Activated naive CD4-positive, alpha-beta T cell treated with anti-CD3 and anti-CD28 coated beads for 36 hours (primary cell): ENCODE data around the gene FAM163A. TPM values are rescaled to one million over a fixed set of nuclear protein-coding genes. Genes with fewer than 3 reads are reported as not detected.
"Not testable (repeated sequence)": the region's sequence is repeated elsewhere in the genome, so short reads cannot be mapped to it uniquely, and the experiment has no call there.

Source experiments
- CTCF ChIA-PET: fragments of 350-600 bp; sonication (Branson Sonifier 250); formaldehyde crosslinking; loops from one replicate; lab custom pipeline; 2021; ENCODE audit warnings: antibody characterized with exemption; lab: Charles Lee
- DNase-seq: peaks from one replicate; pipeline ENCODE4 v3.0.0-alpha.2; 2020
- H3K27ac Mint-ChIP-seq: one replicate; pipeline ENCODE4 v1.8.0; 2021; ENCODE audit warnings: mild to moderate bottlenecking, mixed read lengths
- H3K27me3 Mint-ChIP-seq: one replicate; pipeline ENCODE4 v1.8.0; 2021; ENCODE audit warnings: low read depth, mixed read lengths
- H3K36me3 Mint-ChIP-seq: one replicate; pipeline ENCODE4 v1.8.0; 2021; ENCODE audit warnings: low read depth, mixed read lengths
- H3K4me1 Mint-ChIP-seq: one replicate; pipeline ENCODE4 v1.8.0; 2021; ENCODE audit warnings: low read depth, mixed read lengths
- H3K4me3 Mint-ChIP-seq: one replicate; pipeline ENCODE4 v1.8.0; 2021; ENCODE audit warnings: mild to moderate bottlenecking, moderate library complexity, mixed read lengths
- H3K9me3 Mint-ChIP-seq: one replicate; pipeline ENCODE4 v1.8.0; 2021; ENCODE audit warnings: mixed read lengths
- intact Hi-C: fragments of 100-400 bp; cut with micrococcal nuclease; formaldehyde crosslinking; loops from one replicate; pipeline ENCODE4 v1.15.1; 2023
- total RNA-seq, 2 experiments: library from RNA; stranded (reverse); gene quantifications; one replicate each; pipeline ENCODE4 v1.2.3, GENCODE V29; 2021

Gene FAM163A
- total RNA-seq, 2 experiments from 2014 or later, result 0.10 TPM; not detected in 1

DNA sequence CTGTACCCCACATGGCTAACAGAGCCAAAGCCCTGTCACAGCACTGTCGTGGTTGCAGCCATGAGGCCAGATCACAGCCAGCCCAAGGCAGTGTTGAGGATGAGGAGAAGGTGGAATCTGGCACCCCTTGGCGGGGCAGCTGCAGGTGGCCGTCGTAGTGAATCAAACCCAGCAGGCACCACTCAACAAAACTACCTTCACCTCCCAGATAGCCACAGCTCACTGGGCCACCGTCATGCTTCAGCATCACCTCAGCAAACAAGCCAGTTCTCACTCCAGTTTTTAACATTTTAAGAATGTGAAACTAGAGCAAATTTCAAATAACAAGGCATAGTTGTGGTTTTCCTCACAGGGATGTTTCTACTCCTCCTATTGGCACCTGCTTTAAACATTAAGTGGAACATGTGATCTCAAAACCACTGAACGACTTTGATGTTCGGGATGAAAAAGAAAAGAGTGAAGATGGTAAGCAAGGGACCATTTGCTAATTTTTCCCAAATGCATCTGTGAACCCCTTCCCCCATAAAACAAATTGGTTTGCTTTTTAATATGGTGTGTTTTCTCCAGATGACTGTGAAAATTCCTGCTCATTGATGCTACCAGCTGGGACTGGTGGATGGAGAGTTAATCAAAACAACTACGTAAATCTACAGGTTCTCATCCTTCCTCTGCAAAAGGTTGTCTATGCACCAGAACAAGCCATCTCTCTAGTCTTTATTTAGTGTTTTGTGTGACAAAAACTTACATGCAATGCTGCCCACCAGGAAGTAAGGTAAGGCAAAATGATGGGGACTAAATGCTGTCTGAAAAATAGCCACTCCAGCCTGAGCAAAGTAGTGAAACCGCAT lies 89.0 kb downstream of the FAM163A start:
- Mint-ChIP-seq H3K4me1 (peaks cover 30% of the 10 kb centered on the region), H3K27ac (peak overlapping the region; percentile 15), H3K9me3 (no peaks in the 10 kb centered on the region), H3K36me3 (peaks cover 4% of the 10 kb centered on the region), H3K27me3 (no peaks in the 10 kb centered on the region), H3K4me3 (no peak overlapping the region)
- peak; percentile 57 for DNase-seq
- intact Hi-C loops, result loop anchor here (1.0 to 2.0 kb wide), 3 partner anchors 18 to 322 kb away; partner anchors contain the start of genes QSOX1 and TOR1AIP1
- CTCF ChIA-PET, result interaction anchor here (0.8 to 2.6 kb wide), 5 partner anchors 14 to 29 kb away, joined by 3 to 10 read pairs (median 4); no protein-coding TSS in a partner anchor

DNA sequence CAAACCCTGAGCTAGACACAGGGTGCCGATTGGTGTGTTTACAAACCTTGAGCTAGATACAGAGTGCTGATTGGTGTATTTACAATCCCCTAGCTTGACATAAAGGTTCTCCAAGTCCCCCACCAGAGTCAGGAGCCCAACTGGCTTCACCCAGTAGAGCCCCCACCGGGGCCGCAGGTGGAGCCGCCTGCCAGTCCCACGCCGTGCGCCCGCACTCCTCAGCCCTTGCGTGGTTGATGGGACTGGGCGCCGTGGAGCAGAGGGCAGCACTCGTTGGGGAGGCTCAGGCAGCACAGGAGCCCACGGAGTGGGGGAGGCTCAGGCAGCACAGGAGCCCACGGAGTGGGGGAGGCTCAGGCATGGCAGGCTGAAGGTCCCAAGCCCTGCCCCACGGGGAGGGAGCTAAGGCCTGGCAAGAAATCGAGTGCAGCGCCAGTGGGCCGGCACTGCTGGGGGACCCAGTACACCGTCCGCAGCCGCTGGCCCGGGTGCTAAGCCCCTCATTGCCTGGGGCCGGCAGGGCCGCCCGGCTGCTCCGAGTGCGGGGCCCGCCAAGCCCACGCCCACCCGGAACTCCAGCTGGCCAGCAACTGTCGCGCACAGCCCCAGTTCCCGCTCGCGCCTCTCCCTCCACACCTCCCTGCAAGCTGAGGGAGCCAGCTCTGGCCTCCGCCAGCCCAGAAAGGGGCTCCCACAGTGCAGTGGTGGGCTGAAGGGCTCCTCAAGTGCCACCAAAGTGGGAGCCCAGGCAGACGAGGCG lies 93.8 kb downstream of the FAM163A start:
- DNase-seq, H3K36me3 Mint-ChIP-seq, H3K27ac Mint-ChIP-seq, H3K9me3 Mint-ChIP-seq, H3K27me3 Mint-ChIP-seq, H3K4me3 Mint-ChIP-seq, intact Hi-C loops: not testable (repeated sequence)
- CTCF ChIA-PET, result interaction anchor here (1.1 to 1.6 kb wide), 3 partner anchors 22 to 27 kb away, joined by 3 to 6 read pairs (median 5); no protein-coding TSS in a partner anchor
- peaks cover 13% of the 10 kb centered on the region for H3K4me1 Mint-ChIP-seq

- CTCF ChIA-PET, result interaction anchor here (0.6 kb wide), 1 partner anchor 325 kb away, joined by 3 read pairs; no protein-coding TSS in a partner anchor
- intact Hi-C loops, result no loop called here
- no peaks in the 10 kb centered on the region for H3K4me1 Mint-ChIP-seq
- no peak overlapping the region for H3K4me3 Mint-ChIP-seq
- DNase-seq, result no peak
- no peak overlapping the region for H3K27ac Mint-ChIP-seq
- no peaks in the 10 kb centered on the region for H3K27me3 Mint-ChIP-seq
- H3K36me3 Mint-ChIP-seq, result peaks cover 7% of the 10 kb centered on the region
- no peaks in the 10 kb centered on the region for H3K9me3 Mint-ChIP-seq
Measured at GRCh38 chr1:179840107-179840506, 97.0 kb downstream of the FAM163A start.

DNA sequence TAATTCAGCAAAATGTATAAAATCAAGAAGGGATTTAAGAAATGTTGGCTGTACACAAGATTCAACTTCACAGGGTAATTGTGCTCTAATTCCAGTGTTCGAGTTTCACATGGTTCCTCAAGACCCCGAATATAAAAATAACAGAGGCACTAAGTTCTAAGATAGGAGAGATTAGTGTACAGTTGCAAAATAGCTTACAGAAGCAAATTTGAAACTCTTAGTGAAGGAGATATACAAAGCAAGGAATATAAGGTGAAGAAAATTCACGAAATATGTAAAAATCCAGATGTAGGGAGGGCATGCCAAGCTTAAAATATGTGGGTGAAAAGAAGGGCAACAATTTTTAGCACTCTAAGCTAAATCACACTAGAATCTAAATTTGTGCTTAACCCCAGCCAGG lies 105.1 kb downstream of the FAM163A start:
- Mint-ChIP-seq H3K9me3 (no peaks in the 10 kb centered on the region), H3K27ac (no peak overlapping the region), H3K27me3 (no peaks in the 10 kb centered on the region), H3K36me3 (peaks cover 34% of the 10 kb centered on the region), H3K4me3 (no peak overlapping the region), H3K4me1 (peaks cover 2% of the 10 kb centered on the region)
- no peak for DNase-seq
- intact Hi-C loops, result no loop called here
- CTCF ChIA-PET, result interaction anchor here (1.1 kb wide), 1 partner anchor 39 kb away, joined by 3 read pairs; no protein-coding TSS in a partner anchor

DNA sequence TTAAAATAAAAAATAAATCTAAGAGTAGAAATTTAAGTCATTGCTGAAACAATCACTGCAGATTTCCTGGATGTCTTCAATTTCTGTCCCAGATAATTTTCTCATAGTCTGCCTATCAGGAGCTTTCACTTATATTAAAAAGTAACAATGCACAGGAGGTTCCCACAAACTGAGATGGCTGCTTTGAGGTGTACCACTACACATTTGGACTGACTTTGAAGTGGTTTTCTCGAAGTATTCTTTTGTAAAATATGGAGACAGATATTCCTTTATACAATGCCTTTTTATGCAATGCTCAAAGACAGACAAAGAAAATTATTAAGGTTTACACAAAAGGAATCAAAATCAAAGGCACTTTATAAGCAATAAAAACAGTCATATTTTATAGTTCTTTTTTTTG lies 110.0 kb downstream of the FAM163A start:
- H3K27ac Mint-ChIP-seq, result no peak overlapping the region
- peaks cover 27% of the 10 kb centered on the region for H3K36me3 Mint-ChIP-seq
- CTCF ChIA-PET, result interaction anchor here (0.8 to 2.0 kb wide), 2 partner anchors 39 to 43 kb away, joined by 4 to 7 read pairs; no protein-coding TSS in a partner anchor
- no peak overlapping the region for H3K4me3 Mint-ChIP-seq
- intact Hi-C loops, result no loop called here
- DNase-seq, result no peak
- no peaks in the 10 kb centered on the region for H3K9me3 Mint-ChIP-seq
- H3K27me3 Mint-ChIP-seq, result no peaks in the 10 kb centered on the region
- peaks cover 2% of the 10 kb centered on the region for H3K4me1 Mint-ChIP-seq

DNA sequence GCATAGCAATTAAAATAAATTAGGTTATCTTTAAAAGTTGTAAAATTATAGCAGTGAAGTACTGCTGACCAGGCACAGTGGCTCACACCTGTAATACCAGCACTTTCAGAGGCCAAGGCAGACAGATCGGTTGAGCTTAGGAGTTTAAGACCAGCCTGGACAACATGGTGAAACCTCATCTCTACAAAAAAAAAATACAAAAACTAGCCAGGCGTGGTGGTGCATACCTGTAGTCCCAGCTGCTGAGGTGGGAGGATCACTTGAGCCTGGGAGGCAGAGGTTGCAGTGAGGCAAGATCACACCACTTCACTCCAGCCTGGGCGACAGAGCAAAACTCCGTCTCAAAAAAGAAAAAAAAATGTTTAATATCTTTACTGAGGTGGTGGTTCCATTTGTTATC lies 112.7 kb downstream of the FAM163A start:
- H3K27me3 Mint-ChIP-seq, H3K27ac Mint-ChIP-seq, H3K4me3 Mint-ChIP-seq, H3K4me1 Mint-ChIP-seq, intact Hi-C loops, H3K9me3 Mint-ChIP-seq, DNase-seq, CTCF ChIA-PET: not testable (repeated sequence)
- H3K36me3 Mint-ChIP-seq, result peaks cover 17% of the 10 kb centered on the region

DNA sequence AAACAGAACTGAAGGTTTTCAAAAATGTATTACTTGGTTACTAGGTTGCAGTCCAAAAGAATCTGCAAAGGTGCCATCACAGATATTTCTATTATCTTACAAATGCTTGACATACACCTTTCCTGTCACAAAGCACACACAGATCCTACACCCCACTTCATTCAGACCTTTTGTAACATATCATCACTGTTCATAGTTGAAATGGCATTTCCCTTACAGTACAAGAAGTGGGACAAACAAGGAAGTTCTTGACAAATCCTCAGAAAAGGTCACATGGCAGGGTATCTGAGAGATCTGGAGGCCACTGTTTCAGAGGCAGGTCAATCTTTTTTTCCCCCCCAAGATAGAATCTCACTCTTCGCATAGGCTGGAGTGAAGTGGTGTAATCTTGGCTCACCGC lies 113.2 kb downstream of the FAM163A start:
- DNase-seq, result no peak
- CTCF ChIA-PET, result no interaction called here
- no peaks in the 10 kb centered on the region for H3K27me3 Mint-ChIP-seq
- H3K27ac Mint-ChIP-seq, result no peak overlapping the region
- intact Hi-C loops, result no loop called here
- no peaks in the 10 kb centered on the region for H3K9me3 Mint-ChIP-seq
- H3K4me3 Mint-ChIP-seq, result no peak overlapping the region
- peaks cover 2% of the 10 kb centered on the region for H3K4me1 Mint-ChIP-seq
- peaks cover 13% of the 10 kb centered on the region for H3K36me3 Mint-ChIP-seq

- DNase-seq, result no peak
- H3K27ac Mint-ChIP-seq, result no peak overlapping the region
- peaks cover 16% of the 10 kb centered on the region for H3K36me3 Mint-ChIP-seq
- CTCF ChIA-PET, result no interaction called here
- H3K4me1 Mint-ChIP-seq, result peaks cover 2% of the 10 kb centered on the region
- H3K4me3 Mint-ChIP-seq, result no peak overlapping the region
- no peaks in the 10 kb centered on the region for H3K9me3 Mint-ChIP-seq
- H3K27me3 Mint-ChIP-seq, result no peaks in the 10 kb centered on the region
- intact Hi-C loops, result no loop called here
Measured at GRCh38 chr1:179857009-179857408, 113.9 kb downstream of the FAM163A start.

DNA sequence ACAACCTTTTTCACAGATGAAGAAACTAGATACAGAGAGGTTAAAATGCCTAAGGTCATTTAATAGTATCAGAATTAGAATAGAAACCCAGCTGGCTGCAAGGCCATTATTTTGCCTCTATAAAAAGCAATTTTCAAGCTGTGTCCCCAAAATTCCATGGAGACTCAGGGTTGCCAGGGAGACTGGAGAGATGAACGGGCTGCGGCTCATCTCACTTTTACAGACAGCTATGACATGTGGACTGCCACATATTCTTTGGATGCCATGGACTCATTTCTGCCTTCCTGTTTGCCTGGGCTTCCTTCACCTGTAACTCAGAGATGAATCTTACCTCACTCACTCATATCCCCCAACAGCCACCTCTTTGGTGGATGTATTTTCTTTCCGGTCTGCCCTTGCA lies 117.6 kb downstream of the FAM163A start:
- Mint-ChIP-seq H3K27ac (no peak overlapping the region), H3K4me3 (no peak overlapping the region), H3K36me3 (peaks cover 24% of the 10 kb centered on the region), H3K9me3 (no peaks in the 10 kb centered on the region), H3K27me3 (no peaks in the 10 kb centered on the region), H3K4me1 (no peaks in the 10 kb centered on the region)
- CTCF ChIA-PET, result no interaction called here
- intact Hi-C loops, result no loop called here
- DNase-seq, result no peak

- DNase-seq, result no peak
- intact Hi-C loops, result loop anchor here (5.0 kb wide), 3 partner anchors 162 to 612 kb away; no protein-coding TSS in a partner anchor
- no peaks in the 10 kb centered on the region for H3K27me3 Mint-ChIP-seq
- no peak overlapping the region for H3K27ac Mint-ChIP-seq
- H3K9me3 Mint-ChIP-seq, result no peaks in the 10 kb centered on the region
- peaks cover 20% of the 10 kb centered on the region for H3K36me3 Mint-ChIP-seq
- CTCF ChIA-PET, result interaction anchor here (1.4 to 3.5 kb wide), 2 partner anchors 15 to 314 kb away, joined by 3 to 33 read pairs; no protein-coding TSS in a partner anchor
- H3K4me3 Mint-ChIP-seq, result no peak overlapping the region
- H3K4me1 Mint-ChIP-seq, result peaks cover 4% of the 10 kb centered on the region
Measured at GRCh38 chr1:179865377-179865776, 122.3 kb downstream of the FAM163A start.
